HepG2 (cell line): ENCODE measurements around the gene IFNA17. TPM values are rescaled to one million over a fixed set of nuclear protein-coding genes. Genes with fewer than 3 reads are reported as not detected.

Experiments
- ATAC-seq: fragments of 200-7000 bp; cut with Tn5 transposase; 3 replicates; pipeline ENCODE4 v1.9.1; 2020; ENCODE audit warnings: mild to moderate bottlenecking, moderate library complexity
- BruUV-seq: library from RNA; stranded (reverse); fragments of 400-500 nt; replicated peaks from 2 replicates; lab custom pipeline; 2021; lab: Mats Ljungman, UMichigan
- CTCF ChIA-PET: fragments of 300-600 bp; formaldehyde crosslinking; extraction: SDS; loops from one replicate; lab custom pipeline; 2021; ENCODE audit warnings: low total read pairs, inconsistent platforms, low intra/inter-chr PET ratio; lab: Yijun Ruan, JAX
- POLR2A ChIA-PET: fragments of 350-600 bp; sonication (Branson Sonifier 250); formaldehyde crosslinking; loops from one replicate; lab custom pipeline; 2020; ENCODE audit warnings: antibody characterized with exemption, inconsistent platforms; lab: Yijun Ruan, JAX
- DNase-seq: peaks from one replicate; pipeline ENCODE4 v3.0.0-alpha.2; 2015; ENCODE audit warnings: low spot score
- FAIRE-seq: peaks from 3 replicates; lab custom pipeline; 2011; peaks lifted over from hg19 to GRCh38; lab: Jason Lieb, UNC
- H2AFZ ChIP-seq: one replicate; pipeline ENCODE4 v1.6.1; 2011; ENCODE audit warnings: low read length, inconsistent platforms
- H3K27ac ChIP-seq: fragments of 300-600 bp; 3 replicates; pipeline ENCODE4 v1.8.0; 2011; ENCODE audit warnings: mixed run types, mild to moderate bottlenecking, mixed read lengths, low read length, inconsistent platforms; ENCODE audit not compliant: insufficient read depth; ENCODE audit errors: extremely low read length
- H3K27me3 ChIP-seq, 2 experiments: fragments of 200-600 bp in 1 of 2; 2 replicates in 1 of 2; 3 replicates in 1 of 2; pipeline versions ENCODE4 v1.6.0 to v1.8.0; 2011; ENCODE audit warnings: low read length in 2 of 2, mild to moderate bottlenecking in 2 of 2, moderate library complexity in 2 of 2, inconsistent platforms in 1 of 2; ENCODE audit not compliant: insufficient read depth in 2 of 2, control insufficient read depth in 1 of 2
- H3K36me3 ChIP-seq, 2 experiments: fragments of 200-600 bp in 1 of 2; replicated peaks in 1 of 2; 2 replicates in 1 of 2; 3 replicates in 1 of 2; pipeline versions ENCODE4 v1.5.1 to v1.8.0; 2011; ENCODE audit warnings: low read length in 2 of 2, inconsistent platforms in 1 of 2; ENCODE audit not compliant: insufficient read depth in 2 of 2, control insufficient read depth in 1 of 2
- H3K4me1 ChIP-seq: 2 replicates; pipeline ENCODE4 v1.5.1; 2012; ENCODE audit warnings: low read length, inconsistent platforms; ENCODE audit not compliant: insufficient read depth
- H3K4me2 ChIP-seq: 2 replicates; pipeline ENCODE4 v1.6.0; 2011; ENCODE audit warnings: low read depth, low read length, inconsistent platforms
- H3K4me3 ChIP-seq, 3 experiments: fragments of 200-600 bp in 1 of 3; sonication (generic), shearing (Covaris generic) in 1 of 3; replicated peaks in 1 of 3; 2 replicates each; pipeline ENCODE4 v1.5.1; 2011 to 2016; ENCODE audit warnings: low read length in 3 of 3, inconsistent platforms in 2 of 3, low read depth in 2 of 3, mild to moderate bottlenecking in 2 of 3, control low read depth in 1 of 3, mixed read lengths in 1 of 3; ENCODE audit not compliant: insufficient read depth in 1 of 3
- H3K79me2 ChIP-seq: one replicate; pipeline ENCODE4 v1.6.1; 2011; ENCODE audit warnings: low read length, inconsistent platforms; ENCODE audit not compliant: insufficient read depth
- H3K9ac ChIP-seq: 2 replicates; pipeline ENCODE4 v1.6.0; 2011; ENCODE audit warnings: mild to moderate bottlenecking, low read depth, low read length, inconsistent platforms; ENCODE audit not compliant: insufficient read depth
- H3K9me3 ChIP-seq: 2 replicates; pipeline ENCODE4 v1.5.1; 2012; ENCODE audit warnings: mild to moderate bottlenecking, low read length
- H4K20me1 ChIP-seq: 2 replicates; pipeline ENCODE4 v1.6.0; 2011; ENCODE audit warnings: inconsistent platforms, mild to moderate bottlenecking, low read length, moderate library complexity; ENCODE audit not compliant: insufficient read depth
- ATRX ChIP-seq: sonication (generic); formaldehyde crosslinking; IDR thresholded peaks from 2 replicates; pipeline ENCODE4 v1.4.0; 2020; ENCODE audit warnings: missing genetic modification reagents, borderline replicate concordance
- ESRRA ChIP-seq: sonication (generic); formaldehyde crosslinking; IDR thresholded peaks from 2 replicates; pipeline ENCODE4 v1.5.1; 2020; ENCODE audit warnings: mild to moderate bottlenecking, low read depth, missing genetic modification reagents
- GRHL1 ChIP-seq: sonication (generic); formaldehyde crosslinking; conservative IDR thresholded peaks from 2 replicates; pipeline ENCODE4 v1.8.0; 2022; ENCODE audit warnings: missing genetic modification reagents
- NAIF1 ChIP-seq: sonication (generic); formaldehyde crosslinking; IDR thresholded peaks from 2 replicates; pipeline ENCODE4 v1.5.0; 2020; ENCODE audit warnings: mild to moderate bottlenecking, missing genetic modification reagents, borderline replicate concordance
- TAF15 ChIP-seq: fragments of 200-400 bp; formaldehyde crosslinking; IDR thresholded peaks from one replicate; pipeline ENCODE4 v1.6.1; 2018; ENCODE audit warnings: mild to moderate bottlenecking, low read depth, low read length; ENCODE audit not compliant: poor library complexity, severe bottlenecking
- ZHX1 ChIP-seq: sonication (generic); formaldehyde crosslinking; IDR thresholded peaks from 2 replicates; pipeline ENCODE4 v1.8.1; 2022; ENCODE audit warnings: low read depth, mild to moderate bottlenecking, missing genetic modification reagents
- ZNF234 ChIP-seq: sonication (generic); formaldehyde crosslinking; conservative IDR thresholded peaks from 2 replicates; pipeline ENCODE4 v1.5.1; 2020; ENCODE audit warnings: mild to moderate bottlenecking, missing genetic modification reagents
- ZNF790 ChIP-seq: sonication (generic); formaldehyde crosslinking; IDR thresholded peaks from 2 replicates; pipeline ENCODE4 v1.8.0; 2022; ENCODE audit warnings: missing genetic modification reagents, mild to moderate bottlenecking, borderline replicate concordance
- WGBS: methylation state at CpG from one replicate; pipeline ENCODE4 v1.1.6; 2017; ENCODE audit warnings: low lambda C conversion rate; 5-methylcytosine and 5-hydroxymethylcytosine counted together
- in situ Hi-C: cut with HindIII; loops from 2 replicates; pipeline ENCODE4 v1.10.0; 2017; ENCODE audit warnings: low pct_unique_long_range_greater_than_20kb; ENCODE audit not compliant: extremely low pct_ligation_motif_present
- intact Hi-C: fragments of 100-400 bp; cut with micrococcal nuclease; formaldehyde crosslinking; loops from one replicate; pipeline ENCODE4 v1.10.0; 2022; ENCODE audit not compliant: unreplicated experiment
- polyA plus RNA-seq, 8 experiments: library from polyadenylated mRNA; depleted of rRNA in 3 of 8; stranded (reverse) in 7 of 8; unstranded in 1 of 8; fragments of >200 nt; fragmentation: Illumina TruSeq in 4 of 8; extraction: Trizol in 4 of 8; gene quantifications; 2 replicates each; pipeline versions ENCODE4 v1.2.1 to v1.2.3, GENCODE V29; 2011 to 2016; ENCODE audit warnings: low read depth in 4 of 8, missing spikeins in 1 of 8, mixed read lengths in 1 of 8; ENCODE audit not compliant: insufficient read depth in 1 of 8
- total RNA-seq, 5 experiments: library from RNA; depleted of rRNA; stranded (reverse); fragments of >200 nt; fragmentation: Illumina TruSeq; extraction: Trizol; gene quantifications; 2 replicates each; pipeline ENCODE4 v1.2.3, GENCODE V29; 2016; ENCODE audit warnings: low read depth in 1 of 5
- TF ChIP-seq, protein P1 (sequence below): sonication (generic); formaldehyde crosslinking; IDR thresholded peaks from 2 replicates; pipeline ENCODE4 v1.5.0; 2020; ENCODE audit warnings: missing genetic modification reagents, mild to moderate bottlenecking, borderline replicate concordance
- TF ChIP-seq, protein P2 (sequence below): IDR thresholded peaks from 2 replicates; pipeline ENCODE4 v1.6.1; 2016; ENCODE audit warnings: missing compliant biosample characterization, missing genetic modification reagents, borderline replicate concordance
- TF ChIP-seq, protein P3 (sequence below): conservative IDR thresholded peaks from 2 replicates; pipeline ENCODE4 v1.6.1; 2018; ENCODE audit warnings: missing genetic modification reagents

IFNA17 gene
- total and polyA plus RNA-seq, 2 of the 13 experiments (the other 11 are each of a cell fraction or from before 2014, with no cell fraction given) = not detected

DNA sequence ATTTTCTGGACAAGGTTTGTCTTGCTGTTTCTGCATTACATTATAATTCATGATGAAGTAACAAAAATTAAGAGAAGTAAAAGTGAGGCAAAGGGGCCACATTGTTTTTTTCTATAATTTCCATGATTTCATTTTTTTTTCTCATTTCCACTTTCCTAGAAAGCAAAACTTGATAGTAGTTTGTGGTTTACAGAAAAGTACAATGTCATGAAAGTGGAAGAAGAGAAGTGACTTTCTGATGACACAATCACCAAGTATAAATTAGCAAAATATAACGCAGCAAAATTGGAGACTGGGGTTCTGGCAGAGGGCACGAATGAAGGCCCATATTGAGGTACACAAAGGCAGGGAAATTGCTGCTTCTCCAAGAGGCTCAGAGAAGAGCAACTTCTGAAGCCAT lies 16.8 kb upstream of the IFNA17 start:
- Histone ChIP-seq H2AFZ (no peak overlapping the region), H3K27me3 (no peaks in the 10 kb centered on the region), H3K9me3 (no peaks in the 10 kb centered on the region), H3K79me2 (no peaks in the 10 kb centered on the region), H3K36me3 (no peaks in the 10 kb centered on the region), H3K27ac (no peak overlapping the region), H3K4me2 (no peak overlapping the region), H3K4me1 (no peaks in the 10 kb centered on the region), H4K20me1 (no peaks in the 10 kb centered on the region), H3K4me3 (no peak overlapping the region), H3K9ac (no peak overlapping the region)
- ATAC-seq (no peak), DNase-seq (no peak), FAIRE-seq (no peak)
- intact Hi-C loops = no loop called here
- in situ Hi-C loops = no loop called here
- WGBS = 0% methylated on average over 2 of the region's 2 CpGs
- no TSS peak for BruUV-seq
- CTCF ChIA-PET = no interaction called here
- POLR2A ChIA-PET = no interaction called here
- TF ChIP-seq ESRRA (CRISPR knock-in tag) = no peak
- no peak for TF ChIP-seq ZNF234 (CRISPR knock-in tag)
- TF ChIP-seq NAIF1 (CRISPR knock-in tag) = no peak
- TF ChIP-seq, protein P1, sequence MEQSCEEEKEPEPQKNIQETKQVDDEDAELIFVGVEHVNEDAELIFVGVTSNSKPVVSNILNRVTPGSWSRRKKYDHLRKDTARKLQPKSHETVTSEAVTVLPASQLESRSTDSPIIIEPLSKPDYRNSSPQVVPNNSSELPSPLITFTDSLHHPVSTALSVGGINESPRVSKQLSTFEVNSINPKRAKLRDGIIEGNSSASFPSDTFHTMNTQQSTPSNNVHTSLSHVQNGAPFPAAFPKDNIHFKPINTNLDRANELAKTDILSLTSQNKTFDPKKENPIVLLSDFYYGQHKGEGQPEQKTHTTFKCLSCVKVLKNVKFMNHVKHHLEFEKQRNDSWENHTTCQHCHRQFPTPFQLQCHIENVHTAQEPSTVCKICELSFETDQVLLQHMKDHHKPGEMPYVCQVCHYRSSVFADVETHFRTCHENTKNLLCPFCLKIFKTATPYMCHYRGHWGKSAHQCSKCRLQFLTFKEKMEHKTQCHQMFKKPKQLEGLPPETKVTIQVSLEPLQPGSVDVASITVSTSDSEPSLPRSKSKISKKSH (CRISPR knock-in tag) = no peak
- TF ChIP-seq ZHX1 (CRISPR knock-in tag) = no peak
- TF ChIP-seq GRHL1 (CRISPR knock-in tag) = no peak
- TF ChIP-seq, protein P2, sequence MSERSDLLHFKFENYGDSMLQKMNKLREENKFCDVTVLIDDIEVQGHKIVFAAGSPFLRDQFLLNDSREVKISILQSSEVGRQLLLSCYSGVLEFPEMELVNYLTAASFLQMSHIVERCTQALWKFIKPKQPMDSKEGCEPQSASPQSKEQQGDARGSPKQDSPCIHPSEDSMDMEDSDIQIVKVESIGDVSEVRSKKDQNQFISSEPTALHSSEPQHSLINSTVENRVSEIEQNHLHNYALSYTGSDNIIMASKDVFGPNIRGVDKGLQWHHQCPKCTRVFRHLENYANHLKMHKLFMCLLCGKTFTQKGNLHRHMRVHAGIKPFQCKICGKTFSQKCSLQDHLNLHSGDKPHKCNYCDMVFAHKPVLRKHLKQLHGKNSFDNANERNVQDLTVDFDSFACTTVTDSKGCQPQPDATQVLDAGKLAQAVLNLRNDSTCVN = no peak
- TF ChIP-seq ATRX (CRISPR knock-in tag) = no peak
- TF ChIP-seq, protein P3, sequence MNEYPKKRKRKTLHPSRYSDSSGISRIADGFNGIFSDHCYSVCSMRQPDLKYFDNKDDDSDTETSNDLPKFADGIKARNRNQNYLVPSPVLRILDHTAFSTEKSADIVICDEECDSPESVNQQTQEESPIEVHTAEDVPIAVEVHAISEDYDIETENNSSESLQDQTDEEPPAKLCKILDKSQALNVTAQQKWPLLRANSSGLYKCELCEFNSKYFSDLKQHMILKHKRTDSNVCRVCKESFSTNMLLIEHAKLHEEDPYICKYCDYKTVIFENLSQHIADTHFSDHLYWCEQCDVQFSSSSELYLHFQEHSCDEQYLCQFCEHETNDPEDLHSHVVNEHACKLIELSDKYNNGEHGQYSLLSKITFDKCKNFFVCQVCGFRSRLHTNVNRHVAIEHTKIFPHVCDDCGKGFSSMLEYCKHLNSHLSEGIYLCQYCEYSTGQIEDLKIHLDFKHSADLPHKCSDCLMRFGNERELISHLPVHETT (CRISPR knock-in tag) = no peak
- TF ChIP-seq TAF15 = no peak
- no peak for TF ChIP-seq ZNF790 (CRISPR knock-in tag)
